GM06990 (cell line): ENCODE data around the gene NCDN.
A peak's percentile ranks its signal among the peaks of the same experiment; 100 is the strongest.

Experiments
- DNase-seq: peaks from one replicate; pipeline ENCODE4 v3.0.0-alpha.2; 2011; ENCODE audit not compliant: insufficient read length; ENCODE audit errors: extremely low read depth
- H3K27me3 ChIP-seq: replicated peaks from 2 replicates; pipeline ENCODE4 v1.6.0; 2011; ENCODE audit warnings: low read length; ENCODE audit not compliant: control insufficient read depth, insufficient read depth
- H3K36me3 ChIP-seq: 2 replicates; pipeline ENCODE4 v1.5.1; 2011; ENCODE audit warnings: low read length; ENCODE audit not compliant: control insufficient read depth, insufficient read depth
- H3K4me3 ChIP-seq: replicated peaks from 2 replicates; pipeline ENCODE4 v1.5.1; 2011; ENCODE audit warnings: low read depth, mild to moderate bottlenecking, control low read depth, low read length
- CTCF ChIP-seq: IDR thresholded peaks from 2 replicates; pipeline ENCODE4 v1.5.1; 2011; ENCODE audit warnings: low read length, control low read depth, mild to moderate bottlenecking, inconsistent platforms; ENCODE audit not compliant: insufficient read depth, poor library complexity, severe bottlenecking

NCDN gene

GRCh38 chr1:35572296-35572695 is 14.7 kb downstream of the NCDN start:
- no peak for TF ChIP-seq CTCF
- no peak for DNase-seq
- H3K4me3 ChIP-seq, result no peak overlapping the region
- H3K27me3 ChIP-seq, result no peaks in the 10 kb centered on the region
- no peaks in the 10 kb centered on the region for H3K36me3 ChIP-seq

- no peak for DNase-seq
- peak within 1 kb of the TSS; percentile 31; the same call in 1 of the 2 replicates for H3K4me3 ChIP-seq
- H3K27me3 ChIP-seq, result no peaks in the 10 kb centered on the region
- no peak for TF ChIP-seq CTCF
- no peaks in the 10 kb centered on the region for H3K36me3 ChIP-seq
These were observed 15.9 kb downstream of the NCDN start, which contains the start of gene TFAP2E for GRCh38 chr1:35573198-35574124. TSS of gene TFAP2E (plus strand) at chr1:35573314. CDS start at chr1:35573578, 264 bp downstream.

- DNase-seq, result no peak
- Histone ChIP-seq H3K4me3 (no peak overlapping the region), H3K27me3 (no peaks in the 10 kb centered on the region), H3K36me3 (no peaks in the 10 kb centered on the region)
- TF ChIP-seq CTCF, result no peak
These were observed 16.6 kb downstream of the NCDN start for GRCh38 chr1:35574125-35574654.

- Histone ChIP-seq H3K36me3 (no peaks in the 10 kb centered on the region), H3K27me3 (no peaks in the 10 kb centered on the region), H3K4me3 (no peak overlapping the region)
- TF ChIP-seq CTCF, result no peak
- no peak for DNase-seq
These were observed 17.2 kb downstream of the NCDN start for GRCh38 chr1:35574655-35575415.

GRCh38 chr1:35575416-35575958 is 17.9 kb downstream of the NCDN start:
- DNase-seq, result no peak
- H3K36me3 ChIP-seq, result no peaks in the 10 kb centered on the region
- H3K4me3 ChIP-seq, result no peak overlapping the region
- TF ChIP-seq CTCF, result no peak
- H3K27me3 ChIP-seq, result no peaks in the 10 kb centered on the region
